Measurements from ENCODE around the gene RNF115.
"Not testable (repeated sequence)": the region's sequence is repeated elsewhere in the genome, so short reads cannot be mapped to it uniquely, and the experiment has no call there.

RNF115 gene

GRCh38 chr1:145823565-145824498 lies at the start of gene RNF115, which contains the start of gene POLR3C:
Gene RNF115, minus strand, starts transcription at chr1:145824095. Its CDS starts 222 bp downstream, at chr1:145823873.
Gene POLR3C, plus strand, starts transcription at chr1:145824200. Its CDS starts 1,577 bp downstream, at chr1:145825777.
- DNase-seq (ENCODE audit: low read depth) = peak; percentile 94

DNA sequence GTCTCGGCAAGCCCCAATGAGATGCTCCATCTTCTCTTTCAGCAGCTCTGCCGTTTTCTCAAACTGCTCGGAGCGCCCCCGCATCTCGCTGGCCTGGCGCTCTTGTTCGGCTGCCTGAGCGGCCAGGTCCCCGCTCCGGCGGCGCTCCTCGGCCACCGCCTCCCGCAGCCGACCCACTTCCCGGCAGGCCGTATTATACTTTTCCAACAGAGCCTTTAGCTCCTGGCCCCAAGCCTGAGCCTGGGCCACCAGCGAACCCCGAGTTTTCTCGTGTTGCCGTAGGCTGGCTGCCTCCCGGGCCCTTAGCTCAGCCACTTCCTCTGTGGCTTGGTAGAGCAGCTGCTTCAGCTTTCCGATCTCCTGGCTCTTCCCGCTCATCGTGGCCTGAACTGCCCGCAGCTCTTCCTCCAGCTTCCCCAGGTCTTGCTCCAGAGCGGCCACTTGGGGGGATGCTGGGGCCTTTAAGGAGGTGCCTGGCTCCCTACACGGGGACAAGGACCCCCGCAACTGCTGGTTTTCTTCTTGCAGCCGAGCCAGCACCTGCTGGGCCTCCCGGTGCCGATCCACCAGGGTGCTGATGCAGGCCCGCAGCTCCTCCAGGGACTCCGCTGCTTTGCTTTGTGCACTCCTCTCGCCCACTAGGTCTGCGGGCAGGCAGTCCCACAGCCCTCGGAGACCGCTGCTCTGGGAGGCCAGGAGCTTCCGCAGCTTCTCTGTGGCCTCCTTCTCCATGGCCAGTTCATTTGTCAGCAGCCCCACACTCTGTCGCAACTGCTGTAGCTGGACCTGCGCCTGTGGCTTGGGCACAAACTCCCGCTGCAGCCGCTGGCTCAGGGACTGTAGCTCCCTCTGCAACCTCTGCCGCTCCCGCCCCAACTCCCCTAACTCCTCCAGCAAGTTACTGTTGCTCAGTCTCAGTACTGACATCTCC lies 48.4 kb upstream of the RNF115 start:
- peak; percentile 61 for DNase-seq (ENCODE audit: low read depth)

DNA sequence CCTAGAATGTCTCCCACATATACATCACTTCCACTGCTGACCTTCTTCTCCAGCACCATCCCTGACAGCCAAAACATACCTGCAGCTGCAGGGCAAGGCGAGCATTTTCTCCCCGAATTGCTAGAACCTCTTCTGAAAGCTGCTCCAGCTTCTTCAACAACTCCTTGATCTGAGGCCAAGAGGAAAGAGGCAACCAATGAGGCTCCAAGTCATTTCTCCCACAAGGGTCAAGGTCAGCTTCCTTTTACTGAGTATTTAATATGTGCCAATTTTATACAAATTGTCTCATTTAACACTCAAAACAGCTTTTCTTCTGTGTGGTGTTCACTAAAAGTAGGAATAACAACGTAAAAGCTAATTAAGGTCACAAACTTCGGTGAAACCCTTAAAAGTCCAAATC lies 44.3 kb upstream of the RNF115 start:
- no peak for DNase-seq (ENCODE audit: low read depth)

GRCh38 chr1:145863282-145864018 lies 39.6 kb upstream of the RNF115 start:
- DNase-seq (ENCODE audit: low read depth) = no peak

GRCh38 chr1:145859491-145860023 lies 35.7 kb upstream of the RNF115 start:
- DNase-seq (ENCODE audit: low read depth) = peak; percentile 91

DNA sequence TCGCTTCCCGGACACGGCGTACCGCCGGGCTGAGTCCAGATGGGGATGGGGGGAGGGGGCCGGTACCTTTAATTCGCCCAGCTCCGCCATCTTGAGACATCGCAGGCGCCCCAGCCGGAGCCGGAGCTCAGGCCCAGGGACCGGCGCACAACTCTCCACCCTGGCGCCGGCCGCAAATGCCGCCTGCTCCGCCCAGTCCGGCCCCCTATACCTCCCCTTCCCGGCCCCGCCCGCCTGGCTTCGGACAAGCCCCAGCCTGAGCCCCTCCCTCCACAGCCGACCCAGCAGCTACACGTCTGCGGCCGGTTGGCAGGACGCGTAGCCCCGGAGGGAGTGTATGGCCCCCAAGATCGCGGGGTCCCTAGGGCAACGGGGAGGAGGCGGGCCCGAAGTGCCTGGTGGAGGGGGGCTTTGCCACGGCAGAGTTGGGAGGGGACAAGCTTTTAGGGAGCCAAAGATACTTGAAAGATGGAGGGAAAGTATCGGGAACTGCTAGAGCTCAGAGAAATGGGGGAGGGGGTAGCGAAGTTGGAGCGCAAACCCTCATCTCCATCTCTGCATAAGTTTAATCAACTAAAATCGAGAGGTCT lies 35.1 kb upstream of the RNF115 start, which contains the start of gene PIAS3:
Gene PIAS3 (minus strand): TSS at position 181 of the 590 bp plus-strand sequence. CDS start 91 bp downstream, at position 90.
- peak; percentile 95 for DNase-seq (ENCODE audit: low read depth)

- peak; percentile 55 for DNase-seq (ENCODE audit: low read depth)
These were observed 34.5 kb upstream of the RNF115 start for GRCh38 chr1:145858238-145858900.

- no peak for DNase-seq (ENCODE audit: low read depth)
These were observed 33.3 kb upstream of the RNF115 start for GRCh38 chr1:145857170-145857569.

DNA sequence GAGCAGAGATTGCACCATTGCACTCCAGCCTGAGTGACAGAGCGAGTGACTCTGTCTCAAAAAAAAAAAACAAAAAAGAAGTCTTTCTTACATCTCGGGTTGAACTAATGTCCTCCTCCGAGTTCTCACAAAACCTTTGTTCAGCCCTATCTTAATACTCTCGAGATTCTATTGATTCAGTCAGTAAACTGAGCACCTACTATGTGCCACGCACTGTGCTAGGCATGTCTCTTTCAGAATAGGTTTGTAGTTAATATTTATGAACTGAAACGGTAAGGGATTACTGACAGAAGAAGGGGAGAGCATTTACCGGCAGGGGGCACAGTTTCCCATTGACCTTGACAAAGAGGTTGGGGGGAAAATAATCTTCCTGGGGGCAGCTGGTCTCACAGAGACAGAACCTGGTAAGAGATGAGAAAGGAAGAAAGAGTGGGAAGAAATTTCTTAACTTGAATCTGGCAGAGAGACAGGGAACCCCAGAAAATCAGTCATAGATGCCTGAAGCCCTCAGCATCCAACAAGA lies 31.6 kb upstream of the RNF115 start:
- DNase-seq (ENCODE audit: low read depth) = no peak

DNA sequence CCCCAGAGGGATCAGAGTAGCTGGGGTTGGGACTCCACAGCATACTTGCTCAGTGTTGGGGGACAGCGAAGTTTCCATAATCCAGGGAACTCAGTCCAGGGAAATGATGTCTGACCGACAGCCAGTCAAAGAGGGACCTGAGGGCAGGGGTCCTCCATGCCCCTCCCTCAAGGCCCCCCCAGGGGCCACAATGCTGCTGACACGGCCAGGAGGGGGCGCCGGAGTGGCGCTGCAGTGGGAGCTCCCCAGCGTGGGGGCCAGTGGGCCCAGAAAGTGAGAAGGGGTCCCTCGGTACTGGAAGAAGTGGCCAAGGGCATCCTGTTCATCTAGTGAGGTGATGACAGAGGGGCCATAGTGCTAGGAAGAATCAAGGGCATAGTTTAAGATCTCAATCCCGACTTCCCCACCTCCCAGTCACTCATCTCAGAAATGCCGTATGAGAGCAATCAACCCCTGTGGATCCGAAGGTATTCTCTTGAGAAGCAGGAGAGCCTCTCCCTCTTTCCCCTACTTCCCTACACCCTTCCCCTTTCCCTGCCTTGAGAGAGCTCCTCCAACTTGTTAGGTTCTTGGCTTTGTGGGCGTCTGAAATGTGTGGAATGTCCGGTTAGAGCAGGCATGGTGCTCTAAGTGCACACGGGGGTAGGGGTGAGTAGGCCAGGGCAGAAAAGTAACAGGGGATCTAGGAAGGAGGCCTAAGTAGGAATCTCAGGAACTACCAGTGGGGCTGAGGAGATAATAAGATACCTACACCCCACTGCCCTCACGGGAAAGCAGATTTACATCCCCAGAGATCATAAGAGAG lies 25.7 kb upstream of the RNF115 start:
- DNase-seq (ENCODE audit: low read depth) = peak; percentile 87

DNA sequence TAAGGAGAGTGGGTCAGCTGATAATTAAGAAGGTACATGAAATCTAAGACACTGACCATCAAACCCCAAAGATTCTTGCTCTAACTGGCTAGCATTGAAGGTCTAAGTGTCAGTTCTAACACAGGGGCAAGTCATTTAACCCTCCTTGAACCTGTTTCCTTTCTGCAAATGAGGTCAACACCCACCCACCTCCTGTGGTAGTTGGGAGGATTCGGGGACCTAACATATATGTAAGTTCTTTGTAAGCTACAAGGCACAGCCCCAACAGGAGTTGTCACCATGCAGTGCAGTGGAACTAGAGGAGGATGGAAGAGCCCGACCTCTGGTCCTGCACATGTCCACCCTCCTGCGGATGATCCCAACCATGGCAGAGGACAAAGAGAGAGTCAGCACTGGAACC lies 23.9 kb upstream of the RNF115 start:
- no peak for DNase-seq (ENCODE audit: low read depth)

DNA sequence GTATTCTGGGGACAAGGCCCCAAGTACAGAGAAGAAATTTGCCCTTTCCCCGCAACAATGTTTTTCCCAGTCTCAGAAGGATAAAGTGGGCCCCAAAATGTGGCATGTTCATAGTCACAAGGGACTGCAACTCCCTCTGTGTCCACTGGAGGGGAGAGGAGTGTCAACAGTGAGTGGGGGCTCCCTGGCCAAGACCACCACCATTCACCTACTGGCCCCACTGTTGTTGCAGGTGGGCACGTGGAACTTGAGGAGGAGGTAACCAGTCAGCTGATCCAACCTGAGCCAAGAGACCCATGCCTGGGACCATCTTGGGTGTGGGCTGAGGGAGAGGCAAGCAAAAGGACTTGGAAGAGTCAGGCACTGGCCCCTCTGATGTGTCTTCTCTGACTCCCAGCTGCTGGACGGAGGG lies 22.3 kb upstream of the RNF115 start:
- peak; percentile 44 for DNase-seq (ENCODE audit: low read depth)

DNA sequence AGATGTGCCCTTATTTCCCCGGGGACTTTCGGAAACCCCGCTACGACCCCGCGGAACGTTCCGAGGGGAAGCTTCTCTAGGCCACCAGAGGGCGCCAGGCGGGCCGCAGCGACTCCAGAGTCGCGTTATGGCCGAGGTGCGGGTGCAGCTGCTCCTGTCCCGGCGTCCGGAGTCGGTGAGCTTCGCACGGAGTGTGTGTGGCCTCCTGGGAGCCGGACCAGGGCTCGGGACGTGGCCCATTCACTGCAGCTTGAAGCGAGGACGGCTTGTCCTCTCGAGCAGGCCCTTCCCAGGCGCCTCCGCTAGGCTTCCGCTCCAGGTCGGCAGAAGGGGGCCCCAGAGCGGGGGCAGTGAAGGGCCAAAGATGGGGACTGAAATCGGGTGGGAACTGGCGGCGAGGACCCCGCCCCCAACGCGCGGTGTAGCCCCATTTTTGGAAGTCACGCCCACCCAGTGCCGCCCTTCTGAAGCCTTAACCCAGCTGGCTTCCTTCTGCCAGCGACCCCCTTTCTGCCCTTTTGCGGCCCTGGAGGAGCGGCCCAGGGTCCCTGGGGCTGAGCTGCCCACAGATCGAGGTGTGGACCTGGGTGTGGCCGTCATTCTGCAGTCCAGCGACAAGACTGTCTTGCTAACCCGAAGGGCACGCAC lies 21.7 kb upstream of the RNF115 start, which contains the start of gene NUDT17:
Gene NUDT17 (plus strand): TSS at position 117 of the 648 bp plus-strand sequence. CDS start 11 bp downstream, at position 128.
- DNase-seq (ENCODE audit: low read depth) = peak; percentile 80

DNA sequence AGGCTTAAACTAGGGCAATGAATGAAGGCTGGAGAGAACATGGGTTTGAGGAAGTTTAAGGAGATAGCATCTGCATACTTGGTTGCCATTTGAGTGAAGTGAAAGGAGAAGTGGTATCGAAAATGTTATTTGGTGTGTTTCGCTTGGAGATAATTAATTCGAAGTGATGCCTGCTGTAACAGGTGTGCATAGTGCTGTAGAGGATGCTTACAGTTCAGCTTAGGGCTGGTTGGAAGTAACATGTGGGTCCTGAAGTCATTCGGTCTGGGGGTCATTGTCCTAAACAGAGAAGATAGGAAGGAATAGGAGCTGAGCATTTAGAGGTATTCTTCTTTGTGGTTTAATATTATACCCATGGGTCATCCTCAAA lies 21.2 kb upstream of the RNF115 start:
- DNase-seq (ENCODE audit: low read depth) = no peak

DNA sequence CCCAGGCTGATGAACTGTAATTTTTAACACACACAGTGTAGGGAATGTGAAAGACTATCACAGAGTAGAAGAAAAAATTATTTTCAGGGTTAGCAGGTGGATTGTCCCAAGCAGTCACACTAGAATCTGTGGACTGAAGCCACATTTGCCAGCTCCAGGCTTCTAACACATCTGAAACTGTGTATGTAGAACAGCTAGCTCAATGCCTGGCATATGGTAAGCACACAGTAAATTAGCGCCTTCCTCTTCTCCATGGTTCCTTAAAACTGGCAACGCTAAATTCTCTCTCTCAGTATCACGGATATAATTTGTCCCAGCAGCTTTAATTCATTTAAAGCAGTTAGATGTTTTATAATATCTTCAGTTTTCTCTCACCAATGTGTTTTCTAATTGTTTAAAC lies 19.1 kb upstream of the RNF115 start:
- DNase-seq (ENCODE audit: low read depth) = no peak

GRCh38 chr1:145837656-145838055 lies 13.8 kb upstream of the RNF115 start:
- DNase-seq (ENCODE audit: low read depth) = no peak

DNA sequence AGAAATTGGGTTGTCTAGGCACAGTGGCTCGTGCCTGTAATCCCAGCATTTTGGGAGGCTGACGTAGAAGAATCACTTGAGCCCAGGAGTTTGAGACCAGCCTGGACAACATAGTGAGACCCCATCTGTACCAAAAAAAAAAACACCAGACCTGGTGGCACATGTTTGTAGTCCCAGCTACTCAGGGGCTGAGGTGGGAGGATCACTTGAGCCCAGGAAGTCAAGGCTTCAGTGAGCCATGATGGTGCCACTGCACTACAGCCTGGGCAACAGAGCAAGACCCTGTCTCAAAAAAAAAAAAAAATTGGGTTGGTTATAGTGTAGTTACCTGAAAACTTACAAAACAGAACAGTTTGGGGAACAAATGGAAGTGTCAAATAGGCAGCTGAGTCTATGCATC lies 6.9 kb upstream of the RNF115 start:
- not testable (repeated sequence) for DNase-seq (ENCODE audit: low read depth)

DNA sequence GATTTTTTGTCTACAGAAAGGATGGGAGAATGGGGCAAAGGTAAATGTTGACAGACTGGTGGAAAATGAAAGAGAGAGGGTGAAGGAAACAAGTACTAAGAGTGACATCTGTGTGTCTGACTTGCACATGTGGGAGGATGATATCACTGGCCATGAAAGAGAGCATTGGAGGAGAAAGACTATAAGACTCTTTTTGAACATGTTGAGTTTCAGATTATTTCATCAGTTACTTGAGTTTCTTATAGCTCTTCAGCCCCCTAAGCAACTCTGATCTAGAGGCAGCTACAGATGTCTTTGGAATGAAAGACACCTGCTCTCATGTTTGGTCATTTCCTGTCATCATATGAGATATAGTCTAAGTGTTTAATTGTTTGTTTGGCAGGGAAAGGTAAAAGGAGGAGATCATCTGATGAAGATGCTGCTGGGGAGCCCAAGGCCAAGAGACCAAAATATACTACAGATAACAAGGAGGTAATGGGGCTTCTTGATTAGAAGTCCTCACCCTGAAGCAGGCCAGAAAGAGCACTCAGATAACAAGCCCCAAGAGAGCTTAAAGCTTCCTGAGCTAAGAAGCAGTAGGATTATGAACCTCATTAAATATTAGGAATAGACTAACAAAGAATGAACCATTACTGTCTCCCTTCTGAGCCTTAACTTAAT lies 4.6 kb upstream of the RNF115 start:
- no peak for DNase-seq (ENCODE audit: low read depth)
